HEK293T (cell line): Measurements from ENCODE around the gene ZFP42.

Experiments
- CTCF ChIA-PET: fragments of 350-600 bp; formaldehyde crosslinking; extraction: SDS; loops from one replicate; lab custom pipeline; 2021; ENCODE audit warnings: antibody characterized with exemption, inconsistent platforms; lab: Yijun Ruan, JAX
- POLR2A ChIA-PET: fragments of 350-600 bp; formaldehyde crosslinking; extraction: SDS; loops from one replicate; lab custom pipeline; 2020; ENCODE audit warnings: antibody characterized with exemption, inconsistent platforms; lab: Yijun Ruan, JAX
- DNase-seq: peaks from one replicate; pipeline ENCODE4 v3.0.0; 2012; ENCODE audit warnings: mixed read lengths; ENCODE audit errors: extremely low spot score
- ARNT ChIP-seq: fragments of 450-650 bp; IDR thresholded peaks from 2 replicates; pipeline ENCODE4 v1.6.1; 2017; ENCODE audit warnings: mild to moderate bottlenecking
- BHLHE40 ChIP-seq: fragments of 450-650 bp; IDR thresholded peaks from 2 replicates; pipeline ENCODE4 v1.6.1; 2016; ENCODE audit warnings: mild to moderate bottlenecking, moderate library complexity, borderline replicate concordance
- CTBP1 ChIP-seq: fragments of 450-650 bp; IDR thresholded peaks from 2 replicates; pipeline ENCODE4 v1.6.1; 2016; ENCODE audit warnings: borderline replicate concordance
- ELF4 ChIP-seq: fragments of 450-650 bp; IDR thresholded peaks from 2 replicates; pipeline ENCODE4 v1.6.1; 2017; ENCODE audit warnings: antibody characterized with exemption
- FOXA1 ChIP-seq: fragments of 450-650 bp; IDR thresholded peaks from 2 replicates; pipeline ENCODE4 v1.6.1; 2016; ENCODE audit warnings: mild to moderate bottlenecking
- FOXK2 ChIP-seq: fragments of 450-650 bp; IDR thresholded peaks from 2 replicates; pipeline ENCODE4 v1.6.1; 2016; ENCODE audit warnings: mild to moderate bottlenecking
- FOXM1 ChIP-seq: fragments of 450-650 bp; IDR thresholded peaks from 2 replicates; pipeline ENCODE4 v1.6.1; 2017; ENCODE audit warnings: mild to moderate bottlenecking, borderline replicate concordance
- HDGF ChIP-seq: fragments of 450-650 bp; IDR thresholded peaks from 2 replicates; pipeline ENCODE4 v1.6.1; 2017; ENCODE audit warnings: antibody characterized with exemption, borderline replicate concordance
- L3MBTL2 ChIP-seq: fragments of 450-650 bp; conservative IDR thresholded peaks from 2 replicates; pipeline ENCODE4 v1.6.1; 2016; ENCODE audit warnings: mild to moderate bottlenecking
- LEF1 ChIP-seq: fragments of 450-650 bp; IDR thresholded peaks from 2 replicates; pipeline ENCODE4 v1.6.1; 2017; ENCODE audit warnings: mild to moderate bottlenecking, borderline replicate concordance
- NFRKB ChIP-seq: fragments of 450-650 bp; IDR thresholded peaks from 2 replicates; pipeline ENCODE4 v1.6.1; 2016; ENCODE audit warnings: mild to moderate bottlenecking, moderate library complexity
- PKNOX1 ChIP-seq: fragments of 450-650 bp; IDR thresholded peaks from 2 replicates; pipeline ENCODE4 v1.6.1; 2016
- SP1 ChIP-seq: fragments of 450-650 bp; IDR thresholded peaks from 2 replicates; pipeline ENCODE4 v1.6.1; 2017
- SUZ12 ChIP-seq: fragments of 450-650 bp; IDR thresholded peaks from 2 replicates; pipeline ENCODE4 v1.6.1; 2016; ENCODE audit warnings: mild to moderate bottlenecking
- TARDBP ChIP-seq: fragments of 450-650 bp; IDR thresholded peaks from 2 replicates; pipeline ENCODE4 v1.6.1; 2016
- ZNF384 ChIP-seq: fragments of 450-650 bp; IDR thresholded peaks from 2 replicates; pipeline ENCODE4 v1.6.1; 2016

ZFP42 gene

GRCh38 chr4:188002751-188003150 lies 7.2 kb downstream of the ZFP42 start:
- CTCF ChIA-PET, result no interaction called here
- POLR2A ChIA-PET, result no interaction called here
- TF ChIP-seq SP1 (no peak), PKNOX1 (no peak), NFRKB (no peak), ELF4 (no peak), LEF1 (no peak), CTBP1 (no peak), FOXM1 (no peak), HDGF (no peak), L3MBTL2 (no peak), FOXK2 (no peak), TARDBP (no peak)
- no peak for DNase-seq

- no peak for DNase-seq
- ChIA-PET POLR2A (no interaction called here), CTCF (no interaction called here)
- TF ChIP-seq FOXK2 (no peak), FOXA1 (no peak), LEF1 (no peak), ZNF384 (no peak), TARDBP (no peak), ELF4 (no peak), BHLHE40 (no peak), ARNT (no peak), PKNOX1 (no peak), FOXM1 (no peak), CTBP1 (no peak), SP1 (no peak), SUZ12 (no peak), NFRKB (no peak)
Measured at GRCh38 chr4:188005561-188005960, 10.0 kb downstream of the ZFP42 start.

- CTCF ChIA-PET, result interaction anchor here (0.5 to 0.6 kb wide), 2 partner anchors 22 to 192 kb away, joined by 3 read pairs; no protein-coding TSS in a partner anchor
- no peak for DNase-seq
- POLR2A ChIA-PET, result no interaction called here
- TF ChIP-seq SUZ12 (no peak), ARNT (no peak), SP1 (no peak), LEF1 (no peak), L3MBTL2 (no peak)
Measured at GRCh38 chr4:188006285-188006848, 10.8 kb downstream of the ZFP42 start.

GRCh38 chr4:188008377-188008776 lies 12.8 kb downstream of the ZFP42 start:
- CTCF ChIA-PET, result no interaction called here

GRCh38 chr4:188012426-188012945 lies 16.9 kb downstream of the ZFP42 start:
- no peak for DNase-seq
- TF ChIP-seq TARDBP (no peak), ARNT (no peak), ZNF384 (no peak), FOXM1 (no peak), HDGF (no peak), PKNOX1 (no peak), SUZ12 (no peak), CTBP1 (no peak), SP1 (no peak), NFRKB (no peak), FOXA1 (no peak), BHLHE40 (no peak), FOXK2 (no peak)
- POLR2A ChIA-PET, result no interaction called here
- CTCF ChIA-PET, result no interaction called here

More at GRCh38 chr4:188008377-188008776, 12.8 kb downstream of the ZFP42 start:
- POLR2A ChIA-PET, result no interaction called here
- no peak for TF ChIP-seq NFRKB
- TF ChIP-seq TARDBP, result no peak
- TF ChIP-seq FOXM1, result no peak
- TF ChIP-seq ZNF384, result no peak
- TF ChIP-seq SP1, result no peak
- no peak for TF ChIP-seq ARNT
- TF ChIP-seq CTBP1, result no peak
- no peak for DNase-seq

- CTCF ChIA-PET, result no interaction called here
- TF ChIP-seq SP1 (no peak), L3MBTL2 (no peak), ELF4 (no peak), NFRKB (no peak), LEF1 (no peak), TARDBP (no peak), FOXK2 (no peak), ARNT (no peak), BHLHE40 (no peak), CTBP1 (no peak), FOXA1 (no peak), HDGF (no peak), PKNOX1 (no peak), FOXM1 (no peak)
- DNase-seq, result no peak
- POLR2A ChIA-PET, result no interaction called here
Measured at GRCh38 chr4:188015025-188015940, 19.7 kb downstream of the ZFP42 start.
